Thyroid gland (tissue), 4 donors: ENCODE results near the gene ADAMTSL3. TPM values are rescaled to one million over a fixed set of nuclear protein-coding genes. Genes with fewer than 3 reads are reported as not detected.

Experiments
- DNase-seq, 2 donors: peaks; one replicate each; pipeline ENCODE4 v3.0.0-alpha.2; 2019
- H3K27ac ChIP-seq, 3 donors: fragments of 200-600 bp; sonication (generic); 1 replicate in 2 of 3; 2 replicates in 1 of 3; pipeline ENCODE4 v1.5.1; 2016 to 2019; ENCODE audit warnings: mild to moderate bottlenecking in 1 of 3, moderate library complexity in 1 of 3
- H3K27me3 ChIP-seq: fragments of 200-600 bp; sonication (generic); one replicate; pipeline ENCODE4 v1.5.1; 2019
- H3K36me3 ChIP-seq, 2 donors: fragments of 200-600 bp; sonication (generic); one replicate each; pipeline ENCODE4 v1.5.1; 2016 to 2019
- H3K4me1 ChIP-seq, 2 donors: fragments of 200-600 bp; sonication (generic); one replicate each; pipeline ENCODE4 v1.5.1; 2017 to 2019
- H3K4me3 ChIP-seq, 3 donors: fragments of 200-600 bp; sonication (generic); replicated peaks in 1 of 3; 1 replicate in 2 of 3; 2 replicates in 1 of 3; pipeline ENCODE4 v1.5.1; 2016; ENCODE audit warnings: mild to moderate bottlenecking in 1 of 3
- H3K9me3 ChIP-seq: fragments of 200-600 bp; sonication (generic); one replicate; pipeline ENCODE4 v1.5.1; 2017
- POLR2A ChIP-seq, 2 donors: fragments of 450-650 bp; IDR thresholded peaks; one replicate each; pipeline ENCODE4 v1.6.1; 2017; ENCODE audit warnings: antibody characterized with exemption in 2 of 2, mild to moderate bottlenecking in 2 of 2, moderate library complexity in 1 of 2
- whole genome bisulfite sequencing, 2 donors: methylation state at CpG; one replicate each; pipeline ENCODE4 v1.1.5; 2017; 5-methylcytosine and 5-hydroxymethylcytosine counted together
- intact Hi-C: fragments of 100-400 bp; cut with DNase I; formaldehyde crosslinking; loops from one replicate; pipeline ENCODE4 v1.15.1; 2023
- total RNA-seq, 4 donors: library from RNA; depleted of rRNA; stranded (reverse); fragments of >200 nt; gene quantifications; one replicate each; pipeline ENCODE4 v1.2.3, GENCODE V29; 2016
- TF ChIP-seq, protein P1 (sequence below), 6 experiments: fragments of 200-600 bp in 3 of 6; fragments of 450-650 bp in 3 of 6; sonication (generic) in 3 of 6; IDR thresholded peaks; one replicate each; pipeline ENCODE4 v1.5.1; 2016 to 2019; ENCODE audit warnings: antibody characterized with exemption in 6 of 6, mild to moderate bottlenecking in 2 of 6, inconsistent platforms in 1 of 6, moderate library complexity in 1 of 6

ADAMTSL3 gene
- total RNA-seq, 4 donors from 2014 or later: 5.5 to 14.8 (median 6.5) TPM

DNA sequence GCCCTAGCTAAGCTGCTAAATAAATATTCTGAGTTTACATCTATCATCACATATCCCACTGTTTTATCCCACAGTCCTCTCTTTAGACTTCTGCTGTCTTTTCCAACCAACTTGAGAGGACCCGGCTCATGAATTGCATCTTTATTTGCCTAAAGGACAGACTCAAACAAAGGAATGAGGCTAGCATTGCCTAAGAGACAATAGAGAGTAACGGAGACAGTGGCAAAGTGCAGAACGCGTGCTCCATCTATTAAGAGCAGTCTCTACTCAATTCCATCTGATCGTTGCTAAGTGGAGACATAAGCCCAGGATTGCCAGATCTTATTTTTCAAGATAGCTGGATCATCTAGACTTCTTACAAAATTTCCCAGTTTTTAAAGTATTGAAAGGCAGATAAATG lies 2.3 kb downstream of the ADAMTSL3 start:
- H3K9me3 ChIP-seq: no peaks in the 10 kb centered on the region
- no peak overlapping the region for H3K4me3 ChIP-seq
- no peak for TF ChIP-seq POLR2A (IDR thresholded peaks at IDR 0.05)
- TF ChIP-seq, protein P1, sequence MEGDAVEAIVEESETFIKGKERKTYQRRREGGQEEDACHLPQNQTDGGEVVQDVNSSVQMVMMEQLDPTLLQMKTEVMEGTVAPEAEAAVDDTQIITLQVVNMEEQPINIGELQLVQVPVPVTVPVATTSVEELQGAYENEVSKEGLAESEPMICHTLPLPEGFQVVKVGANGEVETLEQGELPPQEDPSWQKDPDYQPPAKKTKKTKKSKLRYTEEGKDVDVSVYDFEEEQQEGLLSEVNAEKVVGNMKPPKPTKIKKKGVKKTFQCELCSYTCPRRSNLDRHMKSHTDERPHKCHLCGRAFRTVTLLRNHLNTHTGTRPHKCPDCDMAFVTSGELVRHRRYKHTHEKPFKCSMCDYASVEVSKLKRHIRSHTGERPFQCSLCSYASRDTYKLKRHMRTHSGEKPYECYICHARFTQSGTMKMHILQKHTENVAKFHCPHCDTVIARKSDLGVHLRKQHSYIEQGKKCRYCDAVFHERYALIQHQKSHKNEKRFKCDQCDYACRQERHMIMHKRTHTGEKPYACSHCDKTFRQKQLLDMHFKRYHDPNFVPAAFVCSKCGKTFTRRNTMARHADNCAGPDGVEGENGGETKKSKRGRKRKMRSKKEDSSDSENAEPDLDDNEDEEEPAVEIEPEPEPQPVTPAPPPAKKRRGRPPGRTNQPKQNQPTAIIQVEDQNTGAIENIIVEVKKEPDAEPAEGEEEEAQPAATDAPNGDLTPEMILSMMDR (IDR thresholded peaks at IDR 0.05): no peak
- H3K36me3 ChIP-seq: no peaks in the 10 kb centered on the region
- WGBS, 2 donors: 86 to 87% methylated on average over 5 of the region's 5 CpGs
- no peaks in the 10 kb centered on the region for H3K27me3 ChIP-seq
- no peak overlapping the region for H3K27ac ChIP-seq
- H3K4me1 ChIP-seq: peaks cover 4 to 13% of the 10 kb centered on the region in 2 donors
- no peak for DNase-seq
- intact Hi-C loops: no loop called here

DNA sequence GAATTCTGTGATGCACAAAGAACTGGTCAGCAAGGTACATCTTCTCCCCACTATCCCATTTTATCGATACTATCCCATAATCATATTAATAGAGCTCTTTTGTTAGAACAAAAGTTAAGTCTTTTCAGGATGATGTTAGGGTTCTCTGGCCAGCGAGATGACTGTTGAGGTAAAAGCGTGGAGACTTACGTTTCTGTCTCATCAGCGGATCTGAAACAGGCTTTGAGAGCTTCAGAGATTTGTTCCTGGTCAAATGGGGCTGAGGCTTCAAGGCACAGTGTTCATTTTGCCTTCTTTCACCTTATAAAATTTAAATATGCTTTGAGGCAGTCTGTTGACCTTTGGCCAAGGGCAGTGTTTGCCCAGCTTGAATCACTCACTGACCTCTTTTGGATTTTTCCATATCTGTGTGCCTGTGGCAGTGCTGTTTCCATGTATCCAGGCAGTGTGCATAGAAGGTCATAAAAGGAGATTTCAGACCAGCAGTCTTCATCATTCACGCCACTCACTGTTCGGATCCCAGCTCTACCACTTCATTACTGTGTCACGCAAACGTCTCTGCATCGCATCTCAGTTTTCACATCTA lies 3.1 kb downstream of the ADAMTSL3 start:
- intact Hi-C loops: no loop called here
- no peaks in the 10 kb centered on the region for H3K9me3 ChIP-seq
- H3K36me3 ChIP-seq: no peaks in the 10 kb centered on the region
- no peak overlapping the region for H3K4me3 ChIP-seq
- H3K4me1 ChIP-seq: peaks cover 4 to 13% of the 10 kb centered on the region in 2 donors
- H3K27ac ChIP-seq: no peak overlapping the region
- no peaks in the 10 kb centered on the region for H3K27me3 ChIP-seq
- TF ChIP-seq, protein P1 (IDR thresholded peaks at IDR 0.05): no peak
- no peak for TF ChIP-seq POLR2A (IDR thresholded peaks at IDR 0.05)
- no peak for DNase-seq
- 94 to 97% methylated on average over 10 of the region's 10 CpGs for WGBS, 2 donors

DNA sequence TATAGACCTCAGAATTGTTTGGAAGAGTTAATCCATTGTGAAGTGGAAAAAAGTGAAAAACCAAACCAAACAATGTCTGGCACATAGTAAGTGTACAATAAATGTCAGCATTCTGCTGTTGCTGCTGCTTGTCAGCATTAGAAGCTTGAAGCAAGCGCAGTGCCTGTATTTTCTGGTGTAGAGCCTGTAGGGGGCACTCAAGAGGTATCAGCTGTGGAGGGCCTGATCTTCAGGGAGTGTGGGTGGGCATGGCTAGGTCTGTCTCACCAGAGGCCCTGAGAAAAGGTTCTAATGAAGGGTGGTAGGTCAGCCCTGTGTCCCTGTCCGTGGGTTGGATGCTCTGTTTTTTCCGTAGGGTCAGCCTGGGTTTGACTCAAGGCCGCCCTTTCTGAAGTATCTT lies 3.6 kb downstream of the ADAMTSL3 start:
- no peak for DNase-seq
- TF ChIP-seq POLR2A (IDR thresholded peaks at IDR 0.05): no peak
- TF ChIP-seq, protein P1 (IDR thresholded peaks at IDR 0.05): no peak
- intact Hi-C loops: no loop called here
- Histone ChIP-seq H3K27me3 (no peaks in the 10 kb centered on the region), H3K4me3 (no peak overlapping the region), H3K36me3 (no peaks in the 10 kb centered on the region), H3K27ac (no peak overlapping the region), H3K4me1 (peaks cover 4 to 13% of the 10 kb centered on the region in 2 donors), H3K9me3 (no peaks in the 10 kb centered on the region)
- 92 to 93% methylated on average over 4 of the region's 4 CpGs for WGBS, 2 donors

DNA sequence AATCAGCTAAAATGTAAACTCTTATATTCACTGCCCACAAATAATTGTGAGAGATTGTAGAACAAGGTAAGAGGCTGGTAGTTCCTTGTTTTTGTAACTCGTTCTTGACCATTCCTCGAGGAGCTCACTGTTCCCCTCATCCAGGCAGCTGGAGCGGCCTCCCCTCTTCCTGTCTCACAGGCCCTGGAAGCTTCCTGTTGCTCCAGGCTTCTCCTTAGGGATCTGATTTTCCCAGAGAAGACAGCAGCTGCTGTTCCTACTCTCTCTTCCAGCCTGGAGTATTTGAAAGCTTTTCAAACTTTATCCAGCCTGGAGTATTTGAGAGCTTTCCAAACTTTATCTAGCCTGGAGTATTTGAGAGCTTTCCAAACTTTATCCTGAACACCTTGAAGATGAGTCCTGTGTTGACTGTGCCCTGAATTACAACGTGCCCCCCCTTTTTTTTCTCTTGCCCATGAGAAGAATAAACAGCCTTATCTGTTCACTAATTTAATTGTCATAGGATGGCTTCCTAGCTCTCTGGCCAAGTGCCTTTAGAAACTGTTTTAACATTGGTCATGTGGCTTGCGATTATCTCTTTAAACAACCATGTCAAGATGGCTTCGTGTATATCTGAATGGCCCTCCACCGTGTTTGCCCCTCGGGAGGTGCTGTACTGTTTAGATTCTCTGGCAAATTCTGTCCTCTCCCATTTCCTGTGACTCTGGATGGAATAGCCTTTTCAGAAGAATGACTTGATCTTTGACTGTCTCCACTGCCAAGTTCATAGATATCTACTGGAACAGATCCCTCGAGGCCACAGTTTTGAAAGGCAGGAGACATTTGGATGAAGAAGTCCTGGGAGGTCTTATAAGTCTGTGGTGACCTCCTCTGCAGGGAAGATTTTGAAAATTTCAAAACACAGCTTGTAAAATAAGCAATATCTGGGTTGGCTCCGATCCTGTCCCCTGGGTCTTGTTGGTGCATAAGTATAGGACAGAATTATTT lies 4.8 kb downstream of the ADAMTSL3 start:
- 44 to 56% methylated on average over 10 of the region's 10 CpGs for WGBS, 2 donors
- H3K27ac ChIP-seq: no peak overlapping the region
- H3K36me3 ChIP-seq: no peaks in the 10 kb centered on the region
- peak in 1 of 2 donors; percentile 17 for DNase-seq
- intact Hi-C loops: no loop called here
- H3K9me3 ChIP-seq: no peaks in the 10 kb centered on the region
- H3K27me3 ChIP-seq: no peaks in the 10 kb centered on the region
- TF ChIP-seq, protein P1 (IDR thresholded peaks at IDR 0.05): no peak
- TF ChIP-seq POLR2A (IDR thresholded peaks at IDR 0.05): no peak
- H3K4me1 ChIP-seq: peaks cover 4 to 8% of the 10 kb centered on the region in 2 donors
- no peak overlapping the region for H3K4me3 ChIP-seq

DNA sequence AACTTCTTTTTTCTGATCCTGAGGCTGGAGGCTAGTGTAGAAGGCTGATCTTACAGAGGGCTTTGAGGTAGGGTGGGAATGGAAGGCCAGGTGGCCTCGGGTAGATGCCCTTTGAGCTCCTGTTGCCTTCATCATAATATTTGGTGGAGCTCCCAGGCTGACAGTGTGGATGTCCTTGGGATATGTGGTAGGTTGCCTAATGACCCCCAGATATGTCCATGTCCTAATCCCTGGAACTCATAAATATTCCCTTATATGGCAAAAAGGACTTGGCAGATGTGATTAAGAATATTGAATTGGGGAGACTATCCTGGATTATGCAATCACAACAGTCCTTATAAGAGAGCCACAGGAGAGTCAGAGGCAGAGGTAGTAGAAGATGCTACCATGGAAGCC lies 5.5 kb downstream of the ADAMTSL3 start:
- no peaks in the 10 kb centered on the region for H3K27me3 ChIP-seq
- H3K36me3 ChIP-seq: no peaks in the 10 kb centered on the region
- no peak overlapping the region for H3K4me3 ChIP-seq
- TF ChIP-seq, protein P1 (IDR thresholded peaks at IDR 0.05): no peak
- TF ChIP-seq POLR2A (IDR thresholded peaks at IDR 0.05): no peak
- DNase-seq: no peak
- H3K4me1 ChIP-seq: peaks cover 2 to 8% of the 10 kb centered on the region in 2 donors
- no peaks in the 10 kb centered on the region for H3K9me3 ChIP-seq
- H3K27ac ChIP-seq: no peak overlapping the region
- intact Hi-C loops: no loop called here
- 75 to 83% methylated on average over 1 of the region's 1 CpG for WGBS, 2 donors
